Measurements from ENCODE around the gene TMEM184A. TPM values are rescaled to one million over a fixed set of nuclear protein-coding genes. Genes with fewer than 3 reads are reported as not detected.

Gene TMEM184A
- total and polyA plus RNA-seq, 2 of the 13 experiments (the other 11 are each of a cell fraction or from before 2014, with no cell fraction given) = 9.5 to 20.4 TPM

- TF ChIP-seq HNF1B (CRISPR knock-in tag; IDR thresholded peaks at IDR 0.05) (peak; percentile 59; the same call in 1 of the 2 replicates), MXI1 (IDR thresholded peaks at IDR 0.05; ENCODE audit: borderline replicate concordance, low read depth, low read length) (0 out of 3 replicates have a peak, but pooled peaks have one; percentile 36), ZMAT5 (CRISPR knock-in tag; IDR thresholded peaks at IDR 0.05; ENCODE audit: borderline replicate concordance, low read depth) (0 out of 2 replicates have a peak, but pooled peaks have one; percentile 76), ZNF138 (CRISPR knock-in tag; IDR thresholded peaks at IDR 0.05; ENCODE audit: low read depth) (0 out of 2 replicates have a peak, but pooled peaks have one; percentile 44), HNF1A (IDR thresholded peaks at IDR 0.05; ENCODE audit: low read depth) (no peak), HNF1A (CRISPR knock-in tag; IDR thresholded peaks at IDR 0.05; ENCODE audit: borderline replicate concordance) (no peak), ZSCAN30 (CRISPR knock-in tag; IDR thresholded peaks at IDR 0.05) (no peak), ZNF503 (CRISPR knock-in tag; IDR thresholded peaks at IDR 0.05) (0 out of 2 replicates have a peak, but pooled peaks have one; percentile 26), ZXDC (CRISPR knock-in tag; IDR thresholded peaks at IDR 0.05) (0 out of 2 replicates have a peak, but pooled peaks have one; percentile 46), AGO1 (IDR thresholded peaks at IDR 0.05; ENCODE audit: low read depth, low read length, poor library complexity, severe bottlenecking) (peak; percentile 90), ZNF75D (CRISPR knock-in tag; IDR thresholded peaks at IDR 0.05; ENCODE audit: borderline replicate concordance) (no peak), ZNF703 (CRISPR knock-in tag; IDR thresholded peaks at IDR 0.05; ENCODE audit: borderline replicate concordance) (no peak), MTF1 (CRISPR knock-in tag; IDR thresholded peaks at IDR 0.05) (no peak), ZBTB2 (CRISPR knock-in tag; IDR thresholded peaks at IDR 0.05; ENCODE audit: low read depth) (no peak)
Observed at GRCh38 chr7:1531263-1531978, 24.6 kb downstream of the TMEM184A start (continued).

Measured in HepG2 (cell line).